ENCODE data around the gene RNF167. TPM values are rescaled to one million over a fixed set of nuclear protein-coding genes. Genes with fewer than 3 reads are reported as not detected.
A peak's percentile ranks its signal among the peaks of the same experiment; 100 is the strongest.

Gene RNF167
- total RNA-seq = 10 to 100 TPM; 66.3 to 95.4 (median 80.2) TPM

- no peak for TF ChIP-seq CTCF (IDR thresholded peaks at IDR 0.05)
- TF ChIP-seq POLR2A (IDR thresholded peaks at IDR 0.05) = no peak
- DNase-seq (ENCODE audit: low spot score in 2 of 2) = peak; percentile 98 to 99
- 0% methylated on average over 70 to 72 of the region's 72 CpGs for WGBS, 2 donors
- H3K4me3 ChIP-seq (ENCODE audit: low read depth, poor library complexity, severe bottlenecking) = peak within 1 kb of the TSS; percentile 81
- intact Hi-C loops (cut with DNase I; ENCODE audit: low total_unique reads) = no loop called here
These were observed at the start of gene RNF167, which contains the start of gene SLC25A11 for GRCh38 chr17:4939796-4940554. TSS of gene RNF167 (plus strand) at chr17:4940268. CDS start at chr17:4940910, 642 bp downstream. TSS of gene SLC25A11 (minus strand) at chr17:4940046. CDS start at chr17:4939910, 136 bp downstream.

GRCh38 chr17:4891411-4892410 is 48.4 kb upstream of the RNF167 start:
- no peak for DNase-seq (ENCODE audit: low spot score in 2 of 2)
- 89 to 90% methylated on average over 35 to 42 of the region's 42 CpGs for WGBS, 2 donors
- no peak for TF ChIP-seq POLR2A (IDR thresholded peaks at IDR 0.05)
- no peak for TF ChIP-seq CTCF (IDR thresholded peaks at IDR 0.05)
- no peak overlapping the region for H3K4me3 ChIP-seq (ENCODE audit: low read depth, poor library complexity, severe bottlenecking)
- intact Hi-C loops (cut with DNase I; ENCODE audit: low total_unique reads) = no loop called here

GRCh38 chr17:4892499-4893221 is 47.4 kb upstream of the RNF167 start:
- no peak for TF ChIP-seq CTCF (IDR thresholded peaks at IDR 0.05)
- H3K4me3 ChIP-seq (ENCODE audit: low read depth, poor library complexity, severe bottlenecking) = no peak overlapping the region
- DNase-seq (ENCODE audit: low spot score in 2 of 2) = no peak
- intact Hi-C loops (cut with DNase I; ENCODE audit: low total_unique reads) = no loop called here
- WGBS, 2 donors = 81 to 87% methylated on average over 14 to 21 of the region's 23 CpGs

GRCh38 chr17:4893272-4893671 is 46.8 kb upstream of the RNF167 start:
- 88 to 89% methylated on average over 18 of the region's 18 CpGs for WGBS, 2 donors
- DNase-seq (ENCODE audit: low spot score in 2 of 2) = no peak
- intact Hi-C loops (cut with DNase I; ENCODE audit: low total_unique reads) = no loop called here
- no peak overlapping the region for H3K4me3 ChIP-seq (ENCODE audit: low read depth, poor library complexity, severe bottlenecking)
- TF ChIP-seq CTCF (IDR thresholded peaks at IDR 0.05) = no peak
- TF ChIP-seq POLR2A (IDR thresholded peaks at IDR 0.05) = no peak

- no peak for DNase-seq (ENCODE audit: low spot score in 2 of 2)
- H3K4me3 ChIP-seq (ENCODE audit: low read depth, poor library complexity, severe bottlenecking) = no peak overlapping the region
- intact Hi-C loops (cut with DNase I; ENCODE audit: low total_unique reads) = no loop called here
- TF ChIP-seq POLR2A (IDR thresholded peaks at IDR 0.05) (no peak), CTCF (IDR thresholded peaks at IDR 0.05) (no peak)
- WGBS, 2 donors = 84 to 89% methylated on average over 31 of the region's 31 CpGs
These were observed 46.1 kb upstream of the RNF167 start for GRCh38 chr17:4893721-4894560.

Measured in lower leg skin (tissue), 4 donors.